Suprapubic skin (tissue), 4 donors: ENCODE measurements around the gene MZF1.

Experiments used
- CTCF ChIP-seq, 2 donors: fragments of 200-600 bp in 1 of 2; fragments of 450-650 bp in 1 of 2; sonication (generic) in 1 of 2; IDR thresholded peaks; one replicate each; pipeline ENCODE4 v1.5.1; 2016 to 2019; ENCODE audit warnings: antibody characterized with exemption in 2 of 2, mild to moderate bottlenecking in 1 of 2, moderate library complexity in 1 of 2
- POLR2A ChIP-seq, 2 donors: fragments of 450-650 bp; IDR thresholded peaks; one replicate each; pipeline ENCODE4 v1.6.1; 2017; ENCODE audit warnings: antibody characterized with exemption in 2 of 2, mild to moderate bottlenecking in 2 of 2, moderate library complexity in 2 of 2
- POLR2AphosphoS5 ChIP-seq, 3 donors: sonication (generic); formaldehyde crosslinking; IDR thresholded peaks; one replicate each; pipeline ENCODE4 v1.6.1; 2017; ENCODE audit warnings: antibody characterized with exemption in 3 of 3

- TF ChIP-seq POLR2AphosphoS5 (IDR thresholded peaks at IDR 0.05) (no peak), CTCF (IDR thresholded peaks at IDR 0.05) (no peak), POLR2A (IDR thresholded peaks at IDR 0.05) (no peak)
These were observed 55.9 kb downstream of the MZF1 start for GRCh38 chr19:58516964-58517833.
